SK-N-DZ (cell line): ENCODE measurements around the gene TMEM150B.

Experiments
- DNase-seq: peaks from one replicate; pipeline ENCODE4 v3.0.0-alpha.2; 2015; ENCODE audit warnings: low spot score

The TMEM150B gene

GRCh38 chr19:55279340-55279739 is 45.8 kb downstream of the TMEM150B start:
- DNase-seq: no peak

- DNase-seq: no peak
Measured at GRCh38 chr19:55278391-55279135, 46.6 kb downstream of the TMEM150B start.

GRCh38 chr19:55277494-55277893 is 47.6 kb downstream of the TMEM150B start:
- DNase-seq: no peak

GRCh38 chr19:55276720-55277430 is 48.3 kb downstream of the TMEM150B start:
- DNase-seq: no peak

GRCh38 chr19:55275851-55276719 is 49.1 kb downstream of the TMEM150B start:
- no peak for DNase-seq

- DNase-seq: no peak
Measured at GRCh38 chr19:55273978-55274707, 51.0 kb downstream of the TMEM150B start.

GRCh38 chr19:55272142-55272541 is 53.0 kb downstream of the TMEM150B start:
- DNase-seq: no peak

GRCh38 chr19:55270172-55270942 is 54.8 kb downstream of the TMEM150B start:
- no peak for DNase-seq

- no peak for DNase-seq
Measured at GRCh38 chr19:55269299-55269698, 55.8 kb downstream of the TMEM150B start.

- no peak for DNase-seq
Measured at GRCh38 chr19:55266840-55267239, 58.3 kb downstream of the TMEM150B start.

- no peak for DNase-seq
Measured at GRCh38 chr19:55266404-55266803, 58.7 kb downstream of the TMEM150B start.

- DNase-seq: no peak
Measured at GRCh38 chr19:55265723-55266386, 59.3 kb downstream of the TMEM150B start.

GRCh38 chr19:55265173-55265572 is 60.0 kb downstream of the TMEM150B start:
- DNase-seq: no peak

GRCh38 chr19:55264531-55264930 is 60.6 kb downstream of the TMEM150B start:
- DNase-seq: no peak
